Hepatocyte (in vitro differentiated cells): ENCODE measurements around the gene AMER2.

Experiments
- EZH2 ChIP-seq: fragments of 200-600 bp; sonication (generic); IDR thresholded peaks from 2 replicates; pipeline ENCODE4 v1.6.1; 2016; ENCODE audit warnings: antibody characterized with exemption, mild to moderate bottlenecking, borderline replicate concordance
- EZH2phosphoT487 ChIP-seq: fragments of 200-600 bp; sonication (generic); IDR thresholded peaks from one replicate; pipeline ENCODE4 v1.6.1; 2018; ENCODE audit warnings: antibody characterized with exemption, mild to moderate bottlenecking, low read depth, moderate library complexity; ENCODE audit not compliant: unreplicated experiment, severe bottlenecking
- TF ChIP-seq, protein P1 (sequence below): fragments of 200-600 bp; sonication (generic); IDR thresholded peaks from 2 replicates; pipeline ENCODE4 v1.5.1; 2016; ENCODE audit warnings: antibody characterized with exemption, mild to moderate bottlenecking; ENCODE audit not compliant: poor library complexity

DNA sequence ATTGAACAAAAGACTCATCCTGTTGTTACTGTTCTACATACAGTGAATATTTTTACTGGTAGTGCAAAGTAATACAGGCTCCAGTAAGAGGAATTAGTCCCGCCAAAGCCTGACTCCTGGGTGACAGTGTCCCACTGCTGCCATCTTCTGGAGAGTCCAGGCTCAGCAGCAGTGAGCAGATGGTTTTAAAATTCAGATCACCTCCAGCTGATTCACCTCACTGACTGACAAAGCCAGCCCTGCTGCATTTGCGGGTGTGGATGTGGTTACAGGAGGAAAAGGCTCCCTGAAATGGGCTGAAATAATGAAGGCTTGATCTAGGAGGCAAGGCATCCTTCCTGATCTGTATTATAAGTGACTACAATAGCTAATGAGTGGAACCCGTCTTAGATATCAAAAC, 57.9 kb downstream of the AMER2 start:
- TF ChIP-seq, protein P1, sequence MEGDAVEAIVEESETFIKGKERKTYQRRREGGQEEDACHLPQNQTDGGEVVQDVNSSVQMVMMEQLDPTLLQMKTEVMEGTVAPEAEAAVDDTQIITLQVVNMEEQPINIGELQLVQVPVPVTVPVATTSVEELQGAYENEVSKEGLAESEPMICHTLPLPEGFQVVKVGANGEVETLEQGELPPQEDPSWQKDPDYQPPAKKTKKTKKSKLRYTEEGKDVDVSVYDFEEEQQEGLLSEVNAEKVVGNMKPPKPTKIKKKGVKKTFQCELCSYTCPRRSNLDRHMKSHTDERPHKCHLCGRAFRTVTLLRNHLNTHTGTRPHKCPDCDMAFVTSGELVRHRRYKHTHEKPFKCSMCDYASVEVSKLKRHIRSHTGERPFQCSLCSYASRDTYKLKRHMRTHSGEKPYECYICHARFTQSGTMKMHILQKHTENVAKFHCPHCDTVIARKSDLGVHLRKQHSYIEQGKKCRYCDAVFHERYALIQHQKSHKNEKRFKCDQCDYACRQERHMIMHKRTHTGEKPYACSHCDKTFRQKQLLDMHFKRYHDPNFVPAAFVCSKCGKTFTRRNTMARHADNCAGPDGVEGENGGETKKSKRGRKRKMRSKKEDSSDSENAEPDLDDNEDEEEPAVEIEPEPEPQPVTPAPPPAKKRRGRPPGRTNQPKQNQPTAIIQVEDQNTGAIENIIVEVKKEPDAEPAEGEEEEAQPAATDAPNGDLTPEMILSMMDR = peak; percentile 93
- TF ChIP-seq EZH2 (no peak), EZH2phosphoT487 (no peak)
